GM19324 (cell line): ENCODE measurements around the gene AZI2.

ENCODE experiments used
- ATAC-seq: cut with Tn5 transposase; IDR thresholded peaks from one replicate; pipeline ENCODE4 v1.9.1; 2021; ENCODE audit warnings: mild to moderate bottlenecking, moderate library complexity; ENCODE audit not compliant: unreplicated experiment, low FRiP score

AZI2 gene

DNA sequence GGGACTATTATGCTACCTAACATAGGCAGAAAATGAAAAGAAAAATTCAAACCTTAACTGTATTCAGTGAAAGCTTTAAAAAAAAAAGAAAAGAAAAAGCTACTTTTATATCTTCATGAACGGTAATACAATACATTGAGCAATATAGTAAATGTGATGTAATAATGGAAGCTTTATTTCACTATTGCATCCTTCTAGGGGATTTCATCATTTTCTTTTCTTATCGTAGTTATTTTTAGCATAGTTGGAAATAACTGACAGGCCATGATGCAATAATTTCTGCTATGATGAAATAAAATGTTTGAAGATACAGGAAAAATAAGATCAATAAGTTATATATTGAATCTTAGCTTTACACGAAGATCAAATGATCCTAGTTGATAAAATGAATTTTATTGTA, 40.4 kb downstream of the AZI2 start:
- ATAC-seq = no peak

DNA sequence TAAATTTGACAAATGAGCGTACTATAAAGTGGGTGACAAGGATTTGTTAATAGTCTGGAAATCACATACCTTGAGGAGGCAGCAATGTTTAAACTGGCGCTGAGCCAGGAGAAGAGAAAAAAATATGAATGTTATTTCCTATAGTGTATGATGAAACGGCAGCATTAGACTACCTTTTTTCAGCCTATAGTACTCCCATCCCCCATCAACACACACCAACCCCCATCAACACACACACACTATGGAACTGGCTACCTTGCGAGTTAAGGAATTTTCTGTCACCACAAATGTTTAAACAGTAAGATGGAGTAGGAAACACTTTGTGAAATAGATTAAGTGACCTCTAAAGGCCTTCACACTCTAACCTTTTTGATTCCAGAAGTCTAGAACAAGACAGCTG, 46.9 kb downstream of the AZI2 start:
- ATAC-seq = no peak

GRCh38 chr3:28300345-28300962, 48.2 kb downstream of the AZI2 start:
- no peak for ATAC-seq

DNA sequence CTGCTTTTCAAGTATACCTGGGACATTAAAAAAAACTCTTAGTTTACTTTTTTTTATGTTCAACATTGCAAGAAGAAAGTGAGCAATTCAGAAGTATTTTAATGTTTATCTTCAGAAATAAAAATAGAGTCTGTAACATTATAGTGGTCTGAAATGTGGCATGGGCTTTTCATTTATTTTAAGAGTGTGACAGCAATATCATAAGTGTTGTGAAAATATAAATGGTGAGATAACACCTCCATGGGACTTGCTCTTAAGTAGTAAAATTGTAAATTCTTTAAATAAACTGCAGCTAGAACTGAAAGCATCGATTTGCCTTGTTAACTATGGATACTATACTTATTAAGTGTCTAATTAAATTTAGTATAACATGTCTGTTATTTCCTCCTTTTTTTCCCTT, 48.9 kb downstream of the AZI2 start:
- ATAC-seq = no peak

GRCh38 chr3:28295898-28296490, 52.6 kb downstream of the AZI2 start:
- ATAC-seq = no peak

GRCh38 chr3:28294667-28295413, 53.8 kb downstream of the AZI2 start:
- ATAC-seq = no peak

DNA sequence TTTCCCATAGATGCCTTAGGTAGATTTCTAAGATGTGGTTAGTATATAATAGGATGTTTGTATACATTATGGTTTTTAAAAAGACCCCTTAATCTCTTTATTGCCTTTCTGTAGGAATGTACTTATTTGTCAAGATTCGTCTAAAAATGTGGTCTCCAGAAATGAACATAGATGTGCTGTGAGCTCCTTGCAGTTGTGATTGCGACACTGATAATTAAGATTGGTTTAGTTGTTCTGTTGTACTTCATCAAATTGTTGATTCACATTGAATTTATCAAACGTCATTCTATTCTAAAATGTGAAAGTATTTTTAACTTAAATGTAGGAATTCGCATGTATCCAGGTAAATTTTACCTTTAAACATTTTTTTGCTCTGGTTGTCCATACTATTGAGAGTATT, 56.0 kb downstream of the AZI2 start:
- ATAC-seq = no peak

DNA sequence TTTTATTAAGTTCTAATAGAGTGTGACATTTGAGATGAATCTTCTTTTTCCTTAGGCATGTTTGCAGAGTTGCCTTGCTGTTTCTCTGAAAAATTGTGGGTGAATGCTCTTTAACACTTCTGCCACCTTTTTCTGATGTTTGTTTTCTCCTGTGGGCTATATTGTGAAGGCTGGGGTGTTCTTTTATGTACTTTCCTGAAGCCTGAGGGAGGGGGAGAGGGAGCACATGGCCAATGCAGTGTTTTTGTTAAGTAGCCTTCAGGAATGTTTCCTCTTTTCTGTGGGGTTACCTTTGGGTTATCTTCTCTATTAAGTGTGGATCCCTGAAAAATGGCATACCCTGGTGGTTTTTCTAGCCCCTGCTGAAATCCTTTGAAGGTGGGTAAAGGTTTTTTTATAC, 57.0 kb downstream of the AZI2 start:
- no peak for ATAC-seq

DNA sequence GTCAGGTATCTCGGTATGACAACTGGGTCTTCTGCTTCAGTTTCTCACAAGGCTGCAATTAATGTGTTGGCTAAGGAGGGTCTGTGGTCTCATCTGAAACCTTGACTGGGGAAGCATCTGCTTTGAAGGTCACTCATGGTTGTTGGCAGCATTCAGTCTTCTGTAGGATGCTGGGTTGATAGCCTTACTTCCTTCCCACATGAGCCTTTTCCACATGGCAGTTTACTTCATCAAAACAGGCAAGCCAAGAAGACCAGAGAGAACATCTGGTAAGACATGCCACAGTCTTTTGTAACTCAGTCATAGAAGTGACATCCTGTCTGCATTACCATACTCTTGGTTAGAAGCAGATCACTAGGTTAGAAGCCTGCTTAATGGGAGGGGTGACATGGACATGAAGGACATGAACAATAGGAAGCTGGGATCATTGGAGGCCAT, 57.7 kb downstream of the AZI2 start:
- ATAC-seq = no peak

DNA sequence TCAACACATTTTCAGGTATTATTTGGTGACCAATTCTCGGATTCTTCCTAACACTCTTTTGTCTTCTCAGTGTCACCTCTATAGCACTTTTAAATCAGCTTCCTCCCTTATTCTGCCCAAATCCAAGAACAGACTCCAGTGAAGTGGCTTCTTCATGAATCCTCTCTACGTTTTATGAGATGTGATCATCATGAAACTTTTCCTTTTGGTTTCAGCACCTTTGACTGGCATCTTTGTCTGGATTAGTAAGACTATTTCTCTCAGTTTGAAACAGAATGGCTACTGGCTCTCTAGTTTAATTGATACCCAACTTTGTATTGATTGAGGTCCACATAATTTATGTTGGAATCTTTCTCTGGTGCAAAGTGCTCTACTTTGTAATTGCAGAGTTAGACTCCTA, 61.6 kb downstream of the AZI2 start:
- ATAC-seq = no peak

- ATAC-seq = peak; percentile 70
Measured at GRCh38 chr3:28286595-28286994, 62.0 kb downstream of the AZI2 start.

GRCh38 chr3:28280781-28281180, 67.8 kb downstream of the AZI2 start:
- ATAC-seq = no peak

DNA sequence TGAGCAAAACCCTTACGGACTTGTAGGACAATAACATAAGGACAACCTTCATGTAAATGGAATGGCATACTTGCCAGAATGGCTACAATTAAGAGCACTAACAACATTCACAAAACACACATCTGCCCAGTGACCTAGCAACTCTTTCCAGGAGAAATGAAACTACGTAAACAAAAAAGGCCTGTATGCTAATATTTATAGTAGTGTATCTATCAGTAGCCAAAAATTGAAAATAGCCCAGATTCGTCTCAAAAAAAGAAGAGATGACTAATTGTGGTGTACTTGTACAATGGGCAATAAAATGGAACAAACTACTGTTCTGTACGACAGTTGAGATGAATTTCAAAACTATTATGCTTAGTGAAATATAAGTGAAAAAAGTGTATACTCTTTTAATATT, 68.9 kb downstream of the AZI2 start:
- ATAC-seq = no peak

GRCh38 chr3:28278918-28279317, 69.7 kb downstream of the AZI2 start:
- no peak for ATAC-seq

DNA sequence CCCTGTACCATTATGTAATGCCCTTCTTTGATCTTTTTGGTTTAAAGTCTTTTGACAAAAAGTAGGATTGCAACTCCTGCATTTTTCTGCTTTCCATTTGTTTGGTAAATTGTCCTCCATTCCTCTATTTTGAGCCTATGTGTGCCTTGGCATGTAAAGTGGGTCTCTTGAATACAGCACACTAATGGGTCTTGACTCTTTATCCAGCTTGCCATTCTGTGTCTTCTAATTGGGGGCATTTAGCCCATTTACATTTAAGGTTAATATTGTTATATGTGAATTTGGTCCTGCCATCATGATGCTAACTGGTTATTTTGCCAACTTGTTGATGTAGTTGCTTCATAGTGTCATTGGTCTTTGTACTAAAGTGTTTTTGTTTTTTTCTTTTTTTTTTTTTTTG, 74.8 kb downstream of the AZI2 start:
- ATAC-seq = no peak
